IPS DF 4.7 (cell line): Measurements from ENCODE around the gene KIF2C.
"Not testable (repeated sequence)": the region's sequence is repeated elsewhere in the genome, so short reads cannot be mapped to it uniquely, and the experiment has no call there.

Experiments used
- DNase-seq: peaks from one replicate; pipeline ENCODE4 v3.0.0-alpha.2; 2013; ENCODE audit warnings: low spot score; ENCODE audit errors: extremely low read depth

KIF2C gene

GRCh38 chr1:44718091-44718490 is 21.5 kb upstream of the KIF2C start:
- DNase-seq: no peak

- no peak for DNase-seq
Observed at GRCh38 chr1:44719318-44719717, 20.3 kb upstream of the KIF2C start.

DNA sequence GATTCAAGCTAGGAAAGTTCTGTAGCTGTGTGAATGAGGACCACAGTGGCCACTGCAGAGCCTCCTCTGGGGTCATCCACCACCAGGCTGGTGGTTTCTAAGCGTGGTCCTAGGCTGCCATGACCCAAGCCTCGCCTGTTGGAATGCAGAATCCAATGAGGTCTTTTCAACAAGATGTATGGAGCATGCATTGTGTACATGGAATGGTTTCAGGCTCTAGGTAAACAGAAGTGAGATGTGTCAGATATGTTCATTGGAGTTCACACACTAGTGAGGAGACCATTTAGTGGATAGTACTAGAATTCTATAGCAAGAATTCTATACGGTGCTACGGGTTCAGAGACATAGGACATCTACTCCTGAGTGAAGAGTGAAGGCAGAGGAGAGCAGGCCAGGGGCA is 19.4 kb upstream of the KIF2C start:
- DNase-seq: no peak

DNA sequence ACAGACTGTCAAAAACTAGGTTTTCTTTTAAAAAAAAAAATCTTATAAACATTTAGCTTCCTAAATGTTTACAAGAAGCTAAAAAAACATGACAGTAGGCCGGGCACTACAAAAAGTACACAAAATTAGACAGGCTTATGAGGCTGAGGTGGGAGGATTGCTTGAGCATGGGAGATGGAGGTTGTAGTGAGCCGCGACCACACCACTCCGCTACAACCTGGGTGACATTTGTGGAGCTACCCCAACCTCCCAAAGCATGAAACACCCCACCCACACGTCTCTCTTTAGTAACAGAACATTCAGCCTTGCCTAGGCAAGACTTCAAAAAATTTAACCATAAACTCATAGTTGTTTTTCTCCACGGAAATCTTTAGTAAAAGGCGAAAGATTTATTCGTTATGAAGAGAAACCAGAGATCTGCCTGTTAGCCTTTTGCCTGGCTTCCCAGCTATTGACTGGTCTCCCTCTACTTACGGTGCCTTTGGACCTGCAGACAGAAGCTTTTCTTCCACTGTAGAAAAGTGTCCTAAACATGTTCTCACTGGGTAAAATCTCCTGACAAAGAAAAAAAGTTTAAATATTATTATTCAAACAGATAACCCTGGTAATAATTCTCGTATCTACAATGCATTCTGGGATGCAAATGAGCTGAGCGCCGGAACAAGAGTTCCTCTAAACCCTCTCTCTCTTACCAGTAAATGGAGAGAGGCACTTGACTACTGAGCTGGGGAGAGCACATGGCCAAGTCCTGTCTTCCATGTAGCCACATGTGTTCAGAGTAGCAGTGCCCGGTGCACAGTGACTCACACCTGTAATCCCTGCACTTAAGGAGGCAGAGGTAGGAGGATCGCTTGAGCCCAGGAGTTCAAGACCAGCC is 17.9 kb upstream of the KIF2C start:
- DNase-seq: no peak

GRCh38 chr1:44723064-44723463 is 16.6 kb upstream of the KIF2C start:
- DNase-seq: no peak

GRCh38 chr1:44723496-44724295 is 15.9 kb upstream of the KIF2C start:
- no peak for DNase-seq

DNA sequence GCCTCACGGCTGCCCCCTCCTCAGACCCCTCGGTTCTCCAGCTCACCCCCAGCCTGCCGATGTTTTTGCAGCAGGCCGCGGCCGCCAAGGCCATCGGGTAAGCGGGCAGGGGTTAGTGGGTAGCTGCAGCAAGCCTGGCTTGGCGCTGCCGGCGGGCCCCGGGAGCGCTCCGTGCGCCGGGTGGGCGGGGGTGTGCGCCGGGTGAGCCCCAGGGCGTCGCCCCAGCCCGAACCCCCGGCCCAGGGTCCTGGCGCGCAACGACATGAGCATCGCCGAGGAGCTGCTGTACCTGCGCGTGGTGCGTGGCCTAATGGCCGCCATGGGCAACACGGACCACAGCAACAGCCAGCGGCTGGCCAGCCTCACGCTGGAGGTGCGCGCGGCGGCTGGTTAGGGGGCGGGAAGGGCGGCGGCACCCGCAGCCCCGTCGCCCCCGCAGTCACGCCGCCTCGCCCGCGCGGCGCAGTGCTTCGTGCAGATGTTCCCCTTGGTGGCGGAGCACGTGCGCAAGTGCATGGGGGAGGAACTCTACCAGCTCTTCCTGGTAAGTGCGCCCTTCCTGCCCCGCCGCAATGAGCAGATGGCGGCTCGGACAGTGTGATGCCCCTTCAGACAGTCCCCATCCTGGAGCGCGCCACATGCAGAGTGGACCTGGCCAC is 15.2 kb upstream of the KIF2C start:
- DNase-seq: no peak

- DNase-seq: no peak
Observed at GRCh38 chr1:44724955-44725698, 14.5 kb upstream of the KIF2C start.

- DNase-seq: peak; percentile 90
Observed at GRCh38 chr1:44730741-44731512, 8.7 kb upstream of the KIF2C start, which contains the start of gene RNU5D-1. Gene RNU5D-1 (minus strand): TSS chr1:44731170.

DNA sequence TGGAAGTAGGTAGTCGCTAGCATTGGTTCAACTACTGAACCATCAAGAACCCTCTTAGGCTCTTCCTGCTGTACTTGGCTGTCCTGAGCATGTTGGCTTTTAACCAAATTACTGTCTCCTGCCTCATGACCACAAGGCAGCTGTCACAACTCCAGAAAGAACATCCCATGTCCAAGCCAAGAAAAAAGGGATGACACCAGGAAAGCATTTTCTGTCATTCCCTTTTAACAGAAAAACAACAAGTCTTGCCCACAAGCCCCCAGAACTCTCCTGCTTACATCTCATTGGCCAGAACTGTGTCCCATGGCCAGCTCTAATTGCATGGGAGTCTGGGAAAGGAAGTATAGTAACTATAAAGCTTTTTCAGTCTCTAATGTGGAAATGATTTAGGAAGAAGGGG is 6.3 kb upstream of the KIF2C start:
- no peak for DNase-seq

- DNase-seq: no peak
Observed at GRCh38 chr1:44733784-44734183, 5.9 kb upstream of the KIF2C start.

GRCh38 chr1:44735992-44736391 is 3.6 kb upstream of the KIF2C start:
- no peak for DNase-seq

DNA sequence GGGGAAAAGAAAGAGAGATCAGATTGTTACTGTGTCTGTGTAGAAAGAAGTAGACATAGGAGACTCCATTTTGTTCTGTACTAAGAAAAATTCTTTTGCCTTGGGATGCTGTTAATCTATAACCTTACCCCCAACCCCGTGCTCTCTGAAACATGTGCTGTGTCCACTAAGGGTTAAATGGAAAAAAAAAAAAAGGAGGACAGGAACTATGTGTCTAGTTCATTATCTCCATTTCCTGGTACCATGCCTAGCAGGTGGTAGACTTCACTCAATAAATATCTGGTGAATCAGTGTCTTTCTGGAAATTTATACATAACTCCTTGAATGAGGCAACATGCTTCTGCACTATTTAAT is 707 bp upstream of the KIF2C start:
- DNase-seq: not testable (repeated sequence)

GRCh38 chr1:44740179-44740617 is 561 bp downstream of the KIF2C start:
- DNase-seq: no peak

GRCh38 chr1:44743211-44743610 is 3.6 kb downstream of the KIF2C start:
- no peak for DNase-seq

- DNase-seq: no peak
Observed at GRCh38 chr1:44747878-44748277, 8.2 kb downstream of the KIF2C start.

DNA sequence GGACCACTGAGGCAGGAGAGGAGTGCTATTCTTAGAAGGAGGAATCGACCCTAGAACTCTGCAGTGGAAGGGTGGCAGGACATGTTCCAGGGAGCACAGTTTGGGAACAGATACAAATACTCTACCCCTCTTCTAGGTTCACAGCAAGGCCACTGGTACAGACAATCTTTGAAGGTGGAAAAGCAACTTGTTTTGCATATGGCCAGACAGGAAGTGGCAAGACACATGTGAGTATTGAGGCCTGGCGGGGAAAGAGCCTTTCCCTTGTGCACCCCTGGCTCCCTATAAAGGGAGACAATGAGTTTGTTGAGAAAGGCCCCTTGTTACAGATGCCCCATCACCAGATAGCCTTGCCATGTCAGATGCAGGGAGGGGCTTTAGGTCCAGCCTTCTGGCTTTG is 17.8 kb downstream of the KIF2C start:
- DNase-seq: no peak

GRCh38 chr1:44759077-44759476 is 19.4 kb downstream of the KIF2C start:
- DNase-seq: no peak

DNA sequence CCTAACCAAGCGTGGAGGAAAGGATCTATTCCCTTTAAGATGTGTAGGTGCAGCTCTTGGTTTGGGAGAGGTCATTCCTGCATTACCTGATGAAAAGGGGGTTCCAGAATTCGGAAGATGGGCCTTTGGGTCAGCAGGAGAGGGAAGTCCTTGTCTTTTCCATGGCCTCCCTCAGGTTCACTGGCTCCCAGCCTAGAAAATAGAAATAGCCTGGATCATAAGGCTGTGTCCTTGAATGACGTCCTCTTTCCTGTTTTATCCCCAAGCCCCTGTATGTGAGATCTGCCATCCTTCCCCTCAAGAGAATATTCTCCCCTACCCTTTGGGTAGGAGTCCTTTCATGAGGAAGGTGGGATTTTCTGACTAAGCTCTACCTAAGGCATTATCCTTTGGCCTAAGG is 21.2 kb downstream of the KIF2C start:
- DNase-seq: no peak

- DNase-seq: not testable (repeated sequence)
Observed at GRCh38 chr1:44766421-44766820, 26.8 kb downstream of the KIF2C start.
